ENCODE data around the gene PPP1R14D.

PPP1R14D gene

GRCh38 chr15:40873694-40874561 is 45.4 kb upstream of the PPP1R14D start, which contains the start of gene RHOV:
RHOV (minus strand) TSS chr15:40874234; CDS start chr15:40874139, 95 bp downstream.
- peak within 1 kb of the TSS; percentile 58 for H3K4me3 ChIP-seq (replicated peaks; ENCODE audit: insufficient read depth, low read length)
- peak in 1 of 2 experiments; percentile 43 for DNase-seq (ENCODE audit: low read depth in 1 of 2, low spot score in 1 of 2)
- no peak within 1 kb of the TSS for H3K27ac ChIP-seq (replicated peaks)
- no peaks in the 10 kb centered on the region for H3K27me3 ChIP-seq (ENCODE audit: insufficient read depth, poor library complexity, severe bottlenecking)
- no peak for TF ChIP-seq GABPA (IDR thresholded peaks at IDR 0.05; ENCODE audit: low read depth)
- TF ChIP-seq CTCF (IDR thresholded peaks at IDR 0.05; ENCODE audit: insufficient read depth, low read length) = peak; percentile 9
- TF ChIP-seq REST (IDR thresholded peaks at IDR 0.05; ENCODE audit: insufficient replicate concordance, low read depth) = no peak
- no peak for TF ChIP-seq POLR2AphosphoS5 (IDR thresholded peaks at IDR 0.05; ENCODE audit: low read depth)

GRCh38 chr15:40872791-40873693 is 44.5 kb upstream of the PPP1R14D start:
- Histone ChIP-seq H3K27me3 (ENCODE audit: insufficient read depth, poor library complexity, severe bottlenecking) (no peaks in the 10 kb centered on the region), H3K27ac (replicated peaks) (no peak overlapping the region), H3K4me3 (replicated peaks; ENCODE audit: insufficient read depth, low read length) (peak overlapping the region; percentile 58)
- TF ChIP-seq SPI1 (IDR thresholded peaks at IDR 0.05; ENCODE audit: borderline replicate concordance, low read depth) = no peak
- no peak for TF ChIP-seq REST (IDR thresholded peaks at IDR 0.05; ENCODE audit: insufficient replicate concordance, low read depth)
- no peak for TF ChIP-seq GABPA (IDR thresholded peaks at IDR 0.05; ENCODE audit: low read depth)
- TF ChIP-seq POLR2AphosphoS5 (IDR thresholded peaks at IDR 0.05; ENCODE audit: low read depth) = no peak
- TF ChIP-seq CTCF (IDR thresholded peaks at IDR 0.05; ENCODE audit: insufficient read depth, low read length) = no peak
- no peak for DNase-seq (ENCODE audit: low read depth in 1 of 2, low spot score in 1 of 2)

- no peaks in the 10 kb centered on the region for H3K27me3 ChIP-seq (ENCODE audit: insufficient read depth, poor library complexity, severe bottlenecking)
- no peak overlapping the region for H3K27ac ChIP-seq (replicated peaks)
- no peak for TF ChIP-seq GABPA (IDR thresholded peaks at IDR 0.05; ENCODE audit: low read depth)
- TF ChIP-seq REST (IDR thresholded peaks at IDR 0.05; ENCODE audit: insufficient replicate concordance, low read depth) = no peak
- TF ChIP-seq CTCF (IDR thresholded peaks at IDR 0.05; ENCODE audit: insufficient read depth, low read length) = no peak
- TF ChIP-seq POLR2AphosphoS5 (IDR thresholded peaks at IDR 0.05; ENCODE audit: low read depth) = no peak
- TF ChIP-seq SPI1 (IDR thresholded peaks at IDR 0.05; ENCODE audit: borderline replicate concordance, low read depth) = no peak
- DNase-seq (ENCODE audit: low read depth in 1 of 2, low spot score in 1 of 2) = no peak
- H3K4me3 ChIP-seq (replicated peaks; ENCODE audit: insufficient read depth, low read length) = no peak overlapping the region
Measured at GRCh38 chr15:40871749-40872617, 43.5 kb upstream of the PPP1R14D start.

All from HL-60 (cell line).